Measurements from ENCODE around the gene RPL36.

RPL36 gene

DNA sequence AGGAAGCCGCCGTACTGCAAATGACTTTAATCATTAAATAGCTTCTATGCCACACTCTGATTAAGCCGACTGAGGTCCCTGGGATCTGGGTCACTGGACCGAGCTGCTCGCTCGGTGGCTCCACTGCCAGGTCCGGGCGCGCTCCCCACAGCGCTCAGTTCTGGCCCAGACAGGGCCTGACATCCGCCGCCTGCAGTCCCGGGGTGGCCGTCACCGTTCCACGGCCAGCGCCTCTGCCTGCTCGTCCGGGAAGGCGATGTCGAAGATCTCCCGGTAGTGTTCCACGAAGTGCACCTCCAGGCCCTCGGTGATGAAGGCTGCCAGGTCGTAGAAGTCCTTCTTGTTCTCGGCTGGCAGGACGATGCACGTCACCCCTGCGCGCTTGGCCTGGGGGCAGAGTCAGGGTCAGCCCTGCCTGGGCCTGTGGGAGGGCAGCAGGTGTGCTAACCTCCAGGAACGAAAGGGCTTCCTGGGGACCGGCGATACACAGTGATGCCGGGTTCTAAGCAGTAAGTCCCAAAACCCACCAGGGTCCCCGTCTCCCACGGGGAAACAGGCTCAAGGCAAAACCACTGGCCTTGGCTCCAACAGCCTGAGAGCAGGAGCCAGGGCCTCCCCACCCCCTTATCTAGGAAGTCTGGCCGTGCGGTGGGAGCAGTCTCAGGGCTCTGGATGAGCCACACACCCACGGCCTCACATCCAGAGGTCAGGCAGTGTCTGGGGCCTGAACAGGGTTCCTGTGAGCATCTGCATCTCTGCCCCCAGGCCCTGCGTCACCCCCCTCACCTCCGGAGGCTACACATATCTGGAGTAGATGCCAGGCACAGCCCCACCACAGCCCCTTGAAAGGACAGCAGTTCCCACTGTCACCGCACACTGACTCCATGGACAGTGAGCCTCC, 2.0 kb downstream of the RPL36 start:
- peak; percentile 5 for DNase-seq
- H2AFZ ChIP-seq (ENCODE audit: low read length), result no peak overlapping the region
- H3K4me2 ChIP-seq (ENCODE audit: low read depth, low read length), result peak overlapping the region; percentile 93; the same call in 1 of the 2 replicates
- H3K9me3 ChIP-seq (replicated peaks; ENCODE audit: insufficient read depth, low read length), result no peaks in the 10 kb centered on the region
- H3K36me3 ChIP-seq (replicated peaks; ENCODE audit: insufficient read depth, low read length), result peaks cover 33% of the 10 kb centered on the region
- peak overlapping the region; percentile 10; the same call in 1 of the 2 replicates for H3K9ac ChIP-seq (ENCODE audit: low read length)
- H3K79me2 ChIP-seq (ENCODE audit: low read length), result peaks cover 71% of the 10 kb centered on the region
- H3K27ac ChIP-seq (ENCODE audit: low read length), result no peak overlapping the region
- peak overlapping the region; percentile 96 for H3K4me3 ChIP-seq (ENCODE audit: low read length)
- H3K27me3 ChIP-seq (replicated peaks; ENCODE audit: insufficient read depth, low read length), result no peaks in the 10 kb centered on the region
- H3F3A ChIP-seq (ENCODE audit: insufficient read depth, low read length), result peaks cover 52% of the 10 kb centered on the region
- no peaks in the 10 kb centered on the region for H3K9me2 ChIP-seq (replicated peaks; ENCODE audit: insufficient read depth, low read length)
- peaks cover 17% of the 10 kb centered on the region for H3K4me1 ChIP-seq (ENCODE audit: low read length)
- no peak for TF ChIP-seq EZH2 (optimal IDR thresholded peaks at IDR 0.05; ENCODE audit: low read depth, low read length)
- TF ChIP-seq, protein P1, sequence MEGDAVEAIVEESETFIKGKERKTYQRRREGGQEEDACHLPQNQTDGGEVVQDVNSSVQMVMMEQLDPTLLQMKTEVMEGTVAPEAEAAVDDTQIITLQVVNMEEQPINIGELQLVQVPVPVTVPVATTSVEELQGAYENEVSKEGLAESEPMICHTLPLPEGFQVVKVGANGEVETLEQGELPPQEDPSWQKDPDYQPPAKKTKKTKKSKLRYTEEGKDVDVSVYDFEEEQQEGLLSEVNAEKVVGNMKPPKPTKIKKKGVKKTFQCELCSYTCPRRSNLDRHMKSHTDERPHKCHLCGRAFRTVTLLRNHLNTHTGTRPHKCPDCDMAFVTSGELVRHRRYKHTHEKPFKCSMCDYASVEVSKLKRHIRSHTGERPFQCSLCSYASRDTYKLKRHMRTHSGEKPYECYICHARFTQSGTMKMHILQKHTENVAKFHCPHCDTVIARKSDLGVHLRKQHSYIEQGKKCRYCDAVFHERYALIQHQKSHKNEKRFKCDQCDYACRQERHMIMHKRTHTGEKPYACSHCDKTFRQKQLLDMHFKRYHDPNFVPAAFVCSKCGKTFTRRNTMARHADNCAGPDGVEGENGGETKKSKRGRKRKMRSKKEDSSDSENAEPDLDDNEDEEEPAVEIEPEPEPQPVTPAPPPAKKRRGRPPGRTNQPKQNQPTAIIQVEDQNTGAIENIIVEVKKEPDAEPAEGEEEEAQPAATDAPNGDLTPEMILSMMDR (IDR thresholded peaks at IDR 0.05; ENCODE audit: low read length), result no peak
- TF ChIP-seq EZH2phosphoT487 (IDR thresholded peaks at IDR 0.05; ENCODE audit: low read length), result no peak
- H4K20me1 ChIP-seq (ENCODE audit: insufficient read depth, low read length), result peaks cover 53% of the 10 kb centered on the region

DNA sequence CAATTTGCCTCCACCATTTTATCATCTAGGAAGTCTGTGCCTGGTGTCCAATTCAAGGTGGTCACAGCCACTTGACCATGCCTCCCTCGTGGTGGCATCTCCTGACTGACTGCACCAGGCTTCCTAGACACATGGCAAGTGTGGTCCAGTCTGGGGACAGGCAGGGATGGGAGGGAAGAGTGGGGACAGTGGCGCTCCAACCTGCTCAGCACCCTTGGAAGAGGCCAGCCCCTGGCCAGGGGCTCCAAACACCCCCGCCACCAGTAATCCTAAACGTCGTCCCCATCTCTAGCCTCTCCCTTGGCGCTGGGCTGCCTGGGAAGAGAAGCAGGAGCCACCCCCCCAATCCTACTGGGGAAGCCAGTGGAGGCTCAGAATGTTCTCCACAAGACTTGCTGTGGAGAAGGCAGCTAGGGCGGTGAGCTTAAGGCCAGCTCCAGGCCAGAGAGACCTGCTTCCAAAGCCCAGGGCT, 2.7 kb downstream of the RPL36 start:
- no peaks in the 10 kb centered on the region for H3K27me3 ChIP-seq (replicated peaks; ENCODE audit: insufficient read depth, low read length)
- peaks cover 55% of the 10 kb centered on the region for H4K20me1 ChIP-seq (ENCODE audit: insufficient read depth, low read length)
- no peaks in the 10 kb centered on the region for H3K9me3 ChIP-seq (replicated peaks; ENCODE audit: insufficient read depth, low read length)
- H3F3A ChIP-seq (ENCODE audit: insufficient read depth, low read length), result peaks cover 57% of the 10 kb centered on the region
- no peak overlapping the region for H2AFZ ChIP-seq (ENCODE audit: low read length)
- H3K9ac ChIP-seq (ENCODE audit: low read length), result no peak overlapping the region
- H3K4me3 ChIP-seq (ENCODE audit: low read length), result no peak overlapping the region
- no peak overlapping the region for H3K27ac ChIP-seq (ENCODE audit: low read length)
- TF ChIP-seq EZH2 (optimal IDR thresholded peaks at IDR 0.05; ENCODE audit: low read depth, low read length) (no peak), EZH2phosphoT487 (IDR thresholded peaks at IDR 0.05; ENCODE audit: low read length) (no peak)
- TF ChIP-seq, protein P1 (IDR thresholded peaks at IDR 0.05; ENCODE audit: low read length), result no peak
- H3K4me2 ChIP-seq (ENCODE audit: low read depth, low read length), result peak overlapping the region; percentile 93; the same call in 1 of the 2 replicates
- peaks cover 73% of the 10 kb centered on the region for H3K79me2 ChIP-seq (ENCODE audit: low read length)
- peaks cover 33% of the 10 kb centered on the region for H3K36me3 ChIP-seq (replicated peaks; ENCODE audit: insufficient read depth, low read length)
- peaks cover 14% of the 10 kb centered on the region for H3K4me1 ChIP-seq (ENCODE audit: low read length)
- no peak for DNase-seq
- H3K9me2 ChIP-seq (replicated peaks; ENCODE audit: insufficient read depth, low read length), result no peaks in the 10 kb centered on the region

DNA sequence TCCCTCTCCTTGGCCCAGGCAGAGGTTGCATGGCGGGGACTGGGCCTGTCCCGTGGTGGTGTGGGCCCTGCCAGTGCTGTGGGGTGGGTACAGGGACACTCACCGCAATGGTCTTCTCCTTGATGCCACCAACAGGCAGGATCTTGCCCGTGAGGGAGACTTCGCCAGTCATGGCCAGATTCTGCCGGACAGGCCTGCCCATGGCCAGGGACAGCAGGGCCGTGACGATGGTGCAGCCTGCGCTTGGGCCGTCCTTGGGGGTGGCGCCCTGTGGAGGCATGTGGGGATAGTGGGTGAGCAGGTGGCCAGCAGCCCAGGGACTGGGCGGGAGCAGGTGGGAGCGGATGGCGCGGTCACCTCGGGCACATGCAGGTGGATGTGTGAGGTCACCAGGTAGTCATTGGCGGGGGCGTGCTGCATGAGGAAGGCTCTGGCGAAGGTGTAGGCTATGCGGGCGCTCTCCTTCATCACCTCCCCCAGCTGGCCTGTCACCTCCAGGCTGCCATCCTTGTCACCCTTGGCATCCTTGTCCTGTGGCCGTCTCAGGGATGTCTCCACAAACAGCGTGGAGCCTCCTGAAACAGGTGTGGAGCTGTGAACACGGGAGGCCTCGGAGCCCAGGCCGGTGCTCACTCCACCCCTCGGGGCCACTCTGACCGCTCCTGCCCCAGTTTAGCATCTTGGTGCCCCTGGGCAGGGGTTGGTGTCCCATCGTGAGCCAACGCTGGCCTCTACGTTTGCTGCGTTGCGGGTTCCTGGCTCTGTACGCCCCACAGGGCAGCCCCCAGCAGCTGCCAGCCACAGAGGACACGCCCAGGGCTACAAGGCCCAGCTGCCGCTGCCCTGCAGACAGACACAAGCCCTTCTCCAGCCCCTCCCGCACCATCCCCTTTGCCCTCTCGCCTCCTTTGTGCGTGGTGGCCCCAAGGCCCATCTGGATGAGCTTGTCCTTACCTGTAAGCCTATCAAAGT, 3.4 kb downstream of the RPL36 start:
- no peak for TF ChIP-seq EZH2 (optimal IDR thresholded peaks at IDR 0.05; ENCODE audit: low read depth, low read length)
- TF ChIP-seq, protein P1 (IDR thresholded peaks at IDR 0.05; ENCODE audit: low read length), result no peak
- TF ChIP-seq EZH2phosphoT487 (IDR thresholded peaks at IDR 0.05; ENCODE audit: low read length), result no peak
- no peak overlapping the region for H3K27ac ChIP-seq (ENCODE audit: low read length)
- no peak overlapping the region for H2AFZ ChIP-seq (ENCODE audit: low read length)
- no peaks in the 10 kb centered on the region for H3K27me3 ChIP-seq (replicated peaks; ENCODE audit: insufficient read depth, low read length)
- H3K9ac ChIP-seq (ENCODE audit: low read length), result no peak overlapping the region
- H3K9me3 ChIP-seq (replicated peaks; ENCODE audit: insufficient read depth, low read length), result no peaks in the 10 kb centered on the region
- no peaks in the 10 kb centered on the region for H3K9me2 ChIP-seq (replicated peaks; ENCODE audit: insufficient read depth, low read length)
- no peak overlapping the region for H3K4me3 ChIP-seq (ENCODE audit: low read length)
- H3K4me2 ChIP-seq (ENCODE audit: low read depth, low read length), result no peak overlapping the region
- peaks cover 63% of the 10 kb centered on the region for H3F3A ChIP-seq (ENCODE audit: insufficient read depth, low read length)
- peak; percentile 6 for DNase-seq
- peaks cover 62% of the 10 kb centered on the region for H4K20me1 ChIP-seq (ENCODE audit: insufficient read depth, low read length)
- H3K4me1 ChIP-seq (ENCODE audit: low read length), result peaks cover 14% of the 10 kb centered on the region
- peaks cover 79% of the 10 kb centered on the region for H3K79me2 ChIP-seq (ENCODE audit: low read length)
- H3K36me3 ChIP-seq (replicated peaks; ENCODE audit: insufficient read depth, low read length), result peaks cover 33% of the 10 kb centered on the region
